ENCODE measurements around the gene TGFBR3.

Gene TGFBR3

GRCh38 chr1:91864017-91864700, 21.8 kb downstream of the TGFBR3 start:
- no peak overlapping the region for H3K4me3 ChIP-seq (ENCODE audit: control insufficient read depth, low read depth, low read length)
- DNase-seq (ENCODE audit: low read depth): peak; percentile 74
- TF ChIP-seq CTCF (conservative IDR thresholded peaks at IDR 0.05; ENCODE audit: control insufficient read depth, insufficient read depth, low read depth, low read length): no peak

- H3K4me3 ChIP-seq (ENCODE audit: control insufficient read depth, low read depth, low read length): no peak overlapping the region
- DNase-seq (ENCODE audit: low read depth): no peak
- TF ChIP-seq CTCF (conservative IDR thresholded peaks at IDR 0.05; ENCODE audit: control insufficient read depth, insufficient read depth, low read depth, low read length): no peak
These were observed 22.5 kb downstream of the TGFBR3 start for GRCh38 chr1:91863498-91863897.

GRCh38 chr1:91862120-91862519, 23.8 kb downstream of the TGFBR3 start:
- no peak overlapping the region for H3K4me3 ChIP-seq (ENCODE audit: control insufficient read depth, low read depth, low read length)
- no peak for DNase-seq (ENCODE audit: low read depth)
- no peak for TF ChIP-seq CTCF (conservative IDR thresholded peaks at IDR 0.05; ENCODE audit: control insufficient read depth, insufficient read depth, low read depth, low read length)

GRCh38 chr1:91857557-91858239, 28.3 kb downstream of the TGFBR3 start:
- DNase-seq (ENCODE audit: low read depth): no peak
- TF ChIP-seq CTCF (conservative IDR thresholded peaks at IDR 0.05; ENCODE audit: control insufficient read depth, insufficient read depth, low read depth, low read length): no peak
- no peak overlapping the region for H3K4me3 ChIP-seq (ENCODE audit: control insufficient read depth, low read depth, low read length)

- no peak for DNase-seq (ENCODE audit: low read depth)
- TF ChIP-seq CTCF (conservative IDR thresholded peaks at IDR 0.05; ENCODE audit: control insufficient read depth, insufficient read depth, low read depth, low read length): no peak
- no peak overlapping the region for H3K4me3 ChIP-seq (ENCODE audit: control insufficient read depth, low read depth, low read length)
These were observed 29.0 kb downstream of the TGFBR3 start for GRCh38 chr1:91856996-91857395.

GRCh38 chr1:91854852-91855534, 31.0 kb downstream of the TGFBR3 start:
- DNase-seq (ENCODE audit: low read depth): no peak
- no peak for TF ChIP-seq CTCF (conservative IDR thresholded peaks at IDR 0.05; ENCODE audit: control insufficient read depth, insufficient read depth, low read depth, low read length)
- H3K4me3 ChIP-seq (ENCODE audit: control insufficient read depth, low read depth, low read length): no peak overlapping the region
